NCI-H748 (cell line): ENCODE data around the gene FBXO3.
A peak's percentile ranks its signal among the peaks of the same experiment; 100 is the strongest.
"Not testable (repeated sequence)": the region's sequence is repeated elsewhere in the genome, so short reads cannot be mapped to it uniquely, and the experiment has no call there.

Experiments
- DNase-seq: peaks from one replicate; lab custom pipeline; 2025; ENCODE audit not compliant: unreplicated experiment; lab: John Stamatoyannopoulos, UW

FBXO3 gene, protein sequence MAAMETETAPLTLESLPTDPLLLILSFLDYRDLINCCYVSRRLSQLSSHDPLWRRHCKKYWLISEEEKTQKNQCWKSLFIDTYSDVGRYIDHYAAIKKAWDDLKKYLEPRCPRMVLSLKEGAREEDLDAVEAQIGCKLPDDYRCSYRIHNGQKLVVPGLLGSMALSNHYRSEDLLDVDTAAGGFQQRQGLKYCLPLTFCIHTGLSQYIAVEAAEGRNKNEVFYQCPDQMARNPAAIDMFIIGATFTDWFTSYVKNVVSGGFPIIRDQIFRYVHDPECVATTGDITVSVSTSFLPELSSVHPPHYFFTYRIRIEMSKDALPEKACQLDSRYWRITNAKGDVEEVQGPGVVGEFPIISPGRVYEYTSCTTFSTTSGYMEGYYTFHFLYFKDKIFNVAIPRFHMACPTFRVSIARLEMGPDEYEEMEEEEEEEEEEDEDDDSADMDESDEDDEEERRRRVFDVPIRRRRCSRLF

GRCh38 chr11:33773987-33774735 lies at the start of gene FBXO3:
Gene FBXO3 (minus strand): TSS chr11:33774520. CDS start chr11:33774497, 23 bp downstream.
- peak; percentile 91 for DNase-seq

DNA sequence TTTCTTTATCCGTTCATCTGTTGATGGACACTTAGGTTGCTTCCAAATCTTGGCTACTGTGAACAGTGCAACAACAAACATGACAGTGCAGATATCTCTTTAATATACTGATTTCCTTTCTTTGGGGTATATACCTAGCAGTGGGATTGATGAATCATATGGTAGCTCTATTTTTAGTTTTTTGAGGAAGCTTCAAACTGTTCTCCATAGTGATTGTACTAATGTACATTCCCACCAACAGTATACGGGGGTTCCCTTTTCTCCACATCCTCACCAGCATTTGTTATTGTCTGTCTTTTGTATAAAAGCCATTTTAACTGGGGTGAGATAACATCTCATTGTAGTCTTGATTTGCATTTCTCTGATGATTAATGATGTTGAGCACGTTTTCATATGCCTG lies 48.7 kb upstream of the FBXO3 start:
- not testable (repeated sequence) for DNase-seq

DNA sequence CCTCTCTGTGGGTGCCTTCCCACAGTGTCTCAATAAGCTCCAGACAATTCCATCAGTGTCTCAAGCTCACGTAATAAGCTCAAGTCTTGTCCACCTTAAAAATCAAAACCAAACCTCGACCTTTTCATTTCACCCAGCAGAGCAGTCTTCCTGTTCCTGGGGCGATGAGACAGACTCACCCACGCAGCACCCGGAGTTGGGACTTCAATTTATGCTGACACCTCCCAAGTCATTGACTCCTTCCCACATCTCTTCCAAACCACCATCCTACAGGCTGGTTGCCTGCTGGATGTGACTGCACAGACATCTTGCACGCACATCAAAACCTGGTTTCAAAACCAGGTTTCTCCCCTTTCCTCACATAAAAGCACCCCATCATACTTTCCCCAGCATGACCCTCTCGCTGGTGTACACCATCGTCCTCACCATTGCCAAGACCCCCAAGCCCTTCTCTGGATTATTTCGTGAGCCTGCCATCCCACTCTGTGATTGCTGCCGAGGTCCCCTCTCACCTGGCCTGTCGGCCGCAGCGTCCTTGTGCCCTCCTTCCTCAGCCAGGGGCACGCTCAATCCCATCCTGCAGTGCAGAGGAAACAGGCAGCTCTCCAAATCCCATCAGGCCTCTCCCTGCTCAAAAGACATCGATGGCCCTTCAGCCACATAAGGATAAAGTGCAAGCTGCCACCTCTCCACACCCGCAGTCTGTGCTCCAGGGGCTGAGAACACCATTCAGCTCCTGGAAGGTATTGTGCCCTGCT lies 45.1 kb upstream of the FBXO3 start:
- DNase-seq = no peak

DNA sequence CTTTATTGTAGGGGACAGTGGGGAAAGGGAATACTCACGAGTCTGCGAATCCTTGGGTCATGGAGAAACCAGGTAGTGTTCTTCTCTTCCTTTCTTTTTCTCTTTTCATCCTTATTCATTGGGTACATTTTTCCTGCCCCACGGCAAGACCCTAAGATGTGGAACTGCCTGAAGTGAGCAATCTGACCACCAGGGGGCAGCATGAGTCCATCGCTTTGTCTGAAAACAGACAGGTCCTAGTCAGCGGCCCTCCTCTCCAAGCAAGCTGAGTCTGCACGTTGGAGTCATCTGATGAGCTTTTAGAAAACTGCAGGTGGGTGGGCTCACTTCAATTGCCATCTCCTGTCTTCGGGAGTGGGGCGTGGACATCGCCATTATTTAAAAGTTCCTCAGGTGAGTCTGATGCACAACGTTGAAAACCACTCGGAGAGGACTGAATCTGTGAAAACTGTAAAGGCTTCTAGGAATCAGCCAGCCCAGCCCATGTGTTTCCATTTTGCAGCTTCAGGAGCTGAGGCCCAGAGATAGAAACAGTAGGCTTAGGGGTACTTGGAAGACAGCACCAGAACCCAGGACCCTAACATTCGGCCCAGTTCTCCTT lies 34.0 kb upstream of the FBXO3 start:
- peak; percentile 80 for DNase-seq

- no peak for DNase-seq
Measured at GRCh38 chr11:33804471-33804870, 30.2 kb upstream of the FBXO3 start.

DNA sequence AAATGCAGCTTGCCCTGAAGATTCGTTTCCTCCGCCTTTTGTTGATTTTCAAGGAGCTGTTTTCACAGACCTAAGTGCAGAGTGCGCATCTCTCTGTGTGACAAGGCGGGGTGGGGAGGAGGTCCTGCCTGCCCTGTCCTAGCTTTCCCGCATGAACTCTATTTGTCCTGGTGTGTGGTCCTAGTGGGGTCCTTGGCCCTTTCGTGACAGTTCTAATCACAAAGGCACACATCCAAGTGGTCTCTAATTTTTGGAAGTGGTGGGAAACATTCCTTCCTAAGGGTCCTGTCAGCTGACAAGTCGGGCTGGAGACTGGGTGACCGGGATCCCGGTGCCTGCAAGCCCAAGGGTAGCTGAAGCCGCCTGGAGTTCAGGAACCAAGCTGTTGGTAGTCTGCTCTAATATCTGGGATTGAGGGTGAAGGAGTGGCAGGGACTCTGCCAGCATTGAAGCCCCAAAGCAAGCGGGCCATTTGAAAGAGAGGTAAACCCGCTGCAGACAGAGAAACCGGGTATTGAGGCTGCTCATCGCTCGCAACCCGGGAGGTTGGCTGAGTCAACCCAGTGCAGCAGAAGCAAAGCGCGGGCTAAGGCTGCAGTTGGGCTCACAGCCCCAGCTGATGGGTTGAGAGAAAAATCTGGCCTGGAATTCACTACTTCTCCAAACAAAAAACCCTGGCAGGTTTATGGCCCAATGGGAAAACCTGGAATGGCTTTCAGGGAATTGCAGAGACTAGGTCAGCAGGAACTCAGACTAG lies 28.1 kb upstream of the FBXO3 start:
- DNase-seq = no peak

DNA sequence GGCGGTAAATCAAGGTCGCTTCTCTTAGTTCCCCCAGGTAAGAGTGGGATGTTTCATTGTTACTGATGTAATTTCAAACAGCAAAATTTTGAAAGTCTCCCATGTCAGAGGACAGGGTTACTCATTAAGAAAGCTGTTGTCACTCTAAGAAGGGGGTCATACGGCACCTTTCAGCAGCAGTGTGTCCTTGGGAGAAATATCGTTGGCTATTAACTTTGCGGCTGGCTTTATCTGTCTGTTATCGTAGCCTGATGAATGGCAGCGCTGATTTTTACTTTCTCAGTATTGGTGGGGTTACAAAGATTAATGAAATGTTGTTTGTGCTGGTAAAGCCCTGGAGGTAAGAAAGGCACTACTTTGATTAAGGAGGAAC lies 27.5 kb upstream of the FBXO3 start:
- no peak for DNase-seq

DNA sequence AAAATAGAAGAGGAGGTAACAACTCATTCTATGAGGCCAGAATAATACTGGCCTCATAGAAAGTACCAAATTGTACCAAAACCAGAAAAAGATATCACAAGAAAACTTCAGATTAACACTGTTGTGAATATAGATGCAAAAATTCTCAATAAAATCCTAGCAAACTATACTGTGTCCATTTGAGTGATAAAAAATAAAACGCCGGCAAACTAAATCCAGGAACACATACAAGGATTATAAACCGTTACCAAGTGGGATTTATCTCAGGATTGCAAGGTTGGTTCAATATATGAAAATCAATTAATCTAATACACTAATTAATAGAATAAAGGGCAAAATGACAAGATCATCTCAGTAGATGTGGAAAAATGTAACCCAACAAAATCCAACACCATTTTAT lies 23.6 kb upstream of the FBXO3 start:
- DNase-seq = no peak

DNA sequence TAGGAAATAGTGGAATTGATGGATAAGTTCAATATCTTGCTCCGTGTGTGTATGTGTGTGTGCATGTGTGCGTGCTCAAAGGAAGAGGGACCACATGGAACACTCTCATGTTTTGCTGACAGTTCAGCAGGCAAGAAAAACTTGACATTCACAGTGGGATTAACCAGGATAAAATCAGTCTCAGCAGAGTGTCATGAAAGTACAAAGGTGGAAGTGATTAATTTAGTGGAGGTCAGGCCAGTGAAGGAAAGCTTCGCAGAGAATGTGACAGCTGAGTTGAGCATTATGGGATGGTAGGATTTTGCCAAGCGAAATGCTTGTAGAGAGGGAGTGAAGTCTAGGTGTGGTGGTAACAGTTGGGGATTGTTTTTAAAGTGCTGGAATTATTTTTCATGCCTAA lies 15.7 kb upstream of the FBXO3 start:
- DNase-seq = no peak

DNA sequence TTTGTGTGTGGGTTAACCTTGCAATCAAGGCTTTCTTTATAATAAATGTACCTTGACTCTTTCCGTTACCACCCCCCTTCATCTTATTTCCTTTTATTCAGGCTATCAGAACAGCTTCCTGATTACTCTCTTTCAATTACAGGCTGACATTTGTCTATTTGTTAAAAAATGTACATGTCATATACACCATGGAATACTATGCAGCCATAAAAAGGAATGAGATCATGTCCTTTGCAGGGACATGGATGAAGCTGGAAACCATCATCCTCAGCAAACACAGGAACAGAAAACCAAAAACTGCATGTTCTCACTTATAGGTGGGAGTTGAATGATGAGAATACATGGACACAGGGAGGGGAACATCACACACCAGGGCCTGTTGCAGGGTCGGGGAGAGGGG lies 13.8 kb upstream of the FBXO3 start:
- not testable (repeated sequence) for DNase-seq

- no peak for DNase-seq
Measured at GRCh38 chr11:33787076-33787475, 12.8 kb upstream of the FBXO3 start.

GRCh38 chr11:33785609-33786008 lies 11.3 kb upstream of the FBXO3 start:
- no peak for DNase-seq

GRCh38 chr11:33779849-33780528 lies 5.7 kb upstream of the FBXO3 start:
- DNase-seq = no peak

DNA sequence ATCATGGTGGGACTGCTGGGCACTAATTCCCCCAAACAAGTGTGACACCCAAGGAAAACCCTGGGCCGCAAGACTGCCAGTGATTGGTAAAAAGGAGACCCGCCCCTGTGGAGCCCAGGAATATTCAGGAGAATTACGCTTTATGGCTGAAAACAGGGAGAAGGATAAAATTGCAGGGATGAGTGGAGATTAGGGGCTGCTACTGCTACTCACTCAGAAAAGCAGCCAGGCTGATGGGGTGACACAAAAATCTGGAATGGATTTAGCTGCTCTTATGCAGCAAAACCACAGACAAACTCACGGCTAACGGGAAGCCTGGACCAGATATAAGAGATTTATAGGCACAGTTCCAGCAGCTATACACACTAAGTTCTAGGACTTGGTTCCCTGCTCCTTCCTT lies 4.4 kb upstream of the FBXO3 start:
- DNase-seq = no peak

DNA sequence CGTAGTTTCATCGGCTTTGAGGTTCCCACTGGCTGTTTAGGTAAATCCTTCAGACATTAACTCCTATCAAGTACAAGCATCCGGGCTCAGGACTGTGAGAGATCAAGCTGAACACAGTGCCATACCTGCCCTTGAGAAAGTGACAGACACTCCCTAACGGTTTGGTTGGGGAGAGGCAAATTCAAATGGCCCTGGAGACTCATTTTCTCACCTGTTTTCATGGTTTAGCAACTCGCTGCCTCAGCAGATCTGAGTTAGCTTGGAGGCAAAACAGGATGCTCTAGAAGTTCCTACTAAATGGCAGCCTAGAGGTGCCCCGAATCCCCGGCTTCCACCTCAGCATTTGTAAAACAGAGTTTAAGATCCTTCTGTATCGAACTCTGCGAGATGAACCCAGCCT lies 3.6 kb upstream of the FBXO3 start:
- no peak for DNase-seq

GRCh38 chr11:33775832-33776470 lies 1.6 kb upstream of the FBXO3 start:
- no peak for DNase-seq

GRCh38 chr11:33775467-33775807 lies 1.1 kb upstream of the FBXO3 start:
- no peak for DNase-seq

DNA sequence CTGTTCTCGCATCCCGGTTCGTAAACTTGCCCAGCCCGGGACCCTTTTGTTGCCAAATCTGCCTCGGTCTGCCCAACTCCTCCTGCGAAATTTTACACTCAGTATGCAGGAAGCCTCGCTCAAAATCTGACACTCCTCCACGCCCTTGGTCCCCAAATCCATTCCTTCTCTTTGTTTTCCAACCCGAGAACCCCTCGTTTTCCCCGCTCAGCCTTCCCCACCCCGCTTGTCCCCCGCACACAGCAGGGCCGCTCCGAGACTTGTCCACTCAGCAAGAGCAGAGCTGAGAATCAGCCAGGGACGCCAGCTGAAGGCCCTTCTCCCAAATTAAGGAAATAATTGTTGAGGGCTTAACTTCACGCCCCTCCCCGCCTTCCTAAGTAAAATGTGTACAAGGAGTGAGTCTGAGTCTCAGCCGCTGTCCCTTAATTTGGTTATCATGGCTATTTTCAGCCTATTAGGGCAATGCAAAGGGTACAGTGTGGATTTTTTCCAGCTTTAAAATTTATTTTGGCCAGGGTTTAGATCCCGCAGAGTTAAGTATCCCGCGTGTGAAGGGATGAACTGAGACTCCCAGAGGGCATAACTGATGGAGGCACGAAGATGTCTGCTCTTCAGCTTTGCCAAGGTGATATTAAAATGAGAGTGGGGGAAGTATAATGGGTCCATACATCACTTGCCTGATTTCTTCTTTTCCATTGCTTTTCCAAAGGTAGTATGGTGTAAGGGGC lies 581 bp upstream of the FBXO3 start:
- DNase-seq = peak; percentile 42
